Measurements from ENCODE around the gene LCN10.
"Not testable (repeated sequence)": the region's sequence is repeated elsewhere in the genome, so short reads cannot be mapped to it uniquely, and the experiment has no call there.

LCN10 gene

GRCh38 chr9:136742591-136743391 lies at the start of gene LCN10:
LCN10 (minus strand) TSS chr9:136742940; CDS start chr9:136742903, 37 bp downstream.
- peak in 2 of 3 experiments; percentile 77 to 87 for DNase-seq

DNA sequence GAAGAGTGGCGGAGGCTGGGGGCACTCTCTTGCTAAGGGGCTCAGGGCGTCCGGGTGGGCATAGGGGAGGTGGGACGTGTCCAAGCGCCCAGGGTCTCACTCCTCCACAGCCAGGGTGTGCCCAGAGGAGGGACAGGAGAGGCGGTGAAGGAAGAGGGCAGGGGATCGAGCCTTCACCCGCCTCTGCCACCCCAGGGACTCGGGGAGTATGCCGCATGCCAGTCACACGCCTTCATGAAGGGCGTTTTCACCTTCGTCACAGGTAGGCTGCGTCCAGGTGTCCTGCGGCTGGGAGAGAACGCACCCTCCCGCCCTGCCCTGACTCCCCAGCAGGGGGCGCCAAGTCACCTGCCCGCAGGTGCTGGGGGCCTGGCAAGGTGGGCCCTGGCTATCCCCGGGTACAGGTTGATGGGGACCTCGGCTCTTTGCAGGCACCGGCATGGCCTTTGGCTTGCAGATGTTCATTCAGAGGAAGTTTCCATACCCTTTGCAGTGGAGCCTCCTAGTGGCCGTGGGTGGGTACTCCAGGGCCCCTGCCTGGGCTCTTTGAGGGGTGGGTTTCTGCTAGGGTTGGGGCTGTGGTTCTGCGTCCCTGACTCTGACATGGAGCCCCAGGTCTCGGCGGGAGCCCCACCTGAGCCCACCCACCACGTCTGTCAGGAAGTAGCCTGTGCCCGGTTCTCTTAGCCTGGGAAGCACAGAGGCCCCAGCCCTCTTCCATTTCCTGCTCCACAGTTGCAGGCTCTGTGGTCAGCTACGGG lies 49.0 kb upstream of the LCN10 start:
- peak; percentile 36 to 87 (median 86) for DNase-seq

- peak; percentile 97 to 100 (median 99) for DNase-seq
These were observed 48.1 kb upstream of the LCN10 start, which contains the start of gene TMEM141 for GRCh38 chr9:136790640-136791515. TMEM141 (plus strand) TSS chr9:136791344; CDS start chr9:136791371, 27 bp downstream.

- no peak for DNase-seq
These were observed 46.8 kb upstream of the LCN10 start for GRCh38 chr9:136789523-136789937.

GRCh38 chr9:136788644-136789522 lies 46.1 kb upstream of the LCN10 start:
- peak in 1 of 3 experiments; percentile 30 for DNase-seq

DNA sequence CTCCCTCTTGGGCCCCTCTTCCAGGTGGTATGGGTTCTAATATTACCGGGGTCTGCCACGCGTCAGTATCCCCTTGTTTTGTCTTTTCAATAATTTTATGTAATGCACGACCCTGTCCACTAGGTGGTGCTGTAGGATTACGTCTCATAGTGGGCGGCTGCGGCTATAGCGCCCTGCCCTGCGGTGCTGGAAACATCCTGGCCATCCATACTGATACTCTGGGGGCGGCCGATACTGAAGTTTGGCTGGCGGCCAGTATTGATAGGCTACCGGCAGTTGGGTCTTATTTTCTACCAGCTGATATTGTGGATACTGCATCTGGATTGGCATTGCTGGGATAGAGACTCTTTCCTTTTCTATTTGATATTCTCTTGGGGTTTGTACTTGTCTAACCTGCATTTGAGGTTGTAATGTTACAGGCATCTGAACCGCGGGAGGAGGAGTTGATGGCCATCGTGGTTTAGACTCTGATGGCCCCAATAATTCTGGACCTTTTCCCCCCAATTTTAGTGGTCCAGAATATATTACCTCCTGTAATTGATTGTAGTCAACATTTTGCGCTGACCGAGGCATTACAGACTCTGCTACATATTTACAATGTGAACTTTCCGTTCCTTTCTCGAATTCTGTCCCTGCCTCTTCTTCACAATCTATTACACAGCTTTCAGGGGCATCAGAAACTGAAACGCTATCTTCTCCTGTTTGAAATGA lies 45.1 kb upstream of the LCN10 start:
- DNase-seq = peak; percentile 73 to 91 (median 74)

- DNase-seq = peak in 2 of 3 experiments; percentile 15 to 32
These were observed 44.2 kb upstream of the LCN10 start for GRCh38 chr9:136786983-136787382.

DNA sequence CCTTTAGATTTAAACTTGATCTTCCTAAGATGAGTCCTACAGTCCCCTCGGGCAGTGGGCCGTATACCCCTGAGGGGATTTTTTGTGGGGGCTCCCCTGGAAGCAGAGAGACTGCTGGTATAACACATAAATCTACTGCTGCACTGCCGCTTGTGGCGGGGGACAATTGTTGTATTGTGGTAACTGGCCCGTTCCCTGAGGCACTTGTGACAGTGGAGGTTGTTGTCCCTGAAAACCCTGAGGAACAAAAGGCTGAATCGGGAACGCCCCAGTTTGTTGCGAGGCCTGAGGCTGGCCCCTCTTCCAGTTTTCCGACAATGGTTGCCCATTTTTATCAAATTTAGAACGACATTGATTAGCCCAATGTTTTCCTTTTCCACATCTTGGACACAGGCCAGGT lies 43.7 kb upstream of the LCN10 start:
- no peak for DNase-seq

GRCh38 chr9:136785565-136786355 lies 43.0 kb upstream of the LCN10 start:
- not testable (repeated sequence) for DNase-seq

DNA sequence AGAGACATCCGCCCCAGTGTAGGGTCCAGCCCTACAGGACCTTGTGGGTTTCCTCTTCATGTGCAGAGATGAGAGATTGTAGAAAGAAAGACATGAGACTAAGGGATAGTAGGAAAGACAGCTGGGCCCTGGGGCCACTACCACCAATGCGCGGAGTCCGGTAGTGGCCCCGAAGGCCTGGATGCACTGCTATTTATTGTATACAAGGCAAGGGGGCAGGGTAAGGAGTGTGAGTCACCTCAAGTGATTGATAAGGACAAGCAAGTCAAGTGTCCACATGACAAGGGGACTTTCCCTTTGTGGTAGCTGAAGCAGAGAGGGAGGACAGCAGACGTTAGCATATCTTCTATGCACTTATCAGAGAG lies 42.2 kb upstream of the LCN10 start:
- DNase-seq = no peak

DNA sequence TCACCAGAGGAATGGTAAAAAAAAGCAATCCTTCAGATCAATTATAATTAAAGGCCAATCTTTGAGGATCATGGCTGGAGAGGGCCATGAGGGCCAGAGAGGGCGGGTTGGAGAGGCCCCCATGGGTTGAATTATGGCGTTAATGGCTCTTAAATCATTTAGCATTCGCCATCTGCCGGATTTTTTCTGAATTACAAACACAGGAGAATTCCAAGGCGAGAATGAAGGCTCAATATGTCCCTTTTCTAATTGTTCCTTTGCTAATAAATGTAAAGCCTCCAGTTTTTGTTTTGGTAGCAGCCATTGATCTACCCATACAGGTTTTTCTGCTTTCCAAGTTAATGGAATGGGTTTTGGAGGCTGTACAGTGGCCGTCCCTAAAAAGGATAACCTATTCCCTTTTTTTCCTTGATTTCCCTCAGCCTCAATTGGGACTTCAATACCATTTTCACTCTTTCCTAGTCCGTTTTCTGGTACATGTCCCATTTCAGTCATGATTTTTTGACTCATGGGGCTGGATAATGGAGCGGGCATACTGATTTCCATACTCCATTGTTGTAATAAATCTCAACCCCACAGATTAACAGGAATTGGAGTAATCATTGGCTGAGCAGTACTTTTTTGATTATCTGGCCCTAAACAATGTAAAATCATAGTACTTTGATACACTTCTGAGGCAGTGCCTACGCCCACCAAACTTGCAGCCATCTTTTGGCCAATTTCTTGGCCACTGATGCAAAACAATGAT lies 41.7 kb upstream of the LCN10 start:
- DNase-seq = peak in 2 of 3 experiments; percentile 62 to 87

DNA sequence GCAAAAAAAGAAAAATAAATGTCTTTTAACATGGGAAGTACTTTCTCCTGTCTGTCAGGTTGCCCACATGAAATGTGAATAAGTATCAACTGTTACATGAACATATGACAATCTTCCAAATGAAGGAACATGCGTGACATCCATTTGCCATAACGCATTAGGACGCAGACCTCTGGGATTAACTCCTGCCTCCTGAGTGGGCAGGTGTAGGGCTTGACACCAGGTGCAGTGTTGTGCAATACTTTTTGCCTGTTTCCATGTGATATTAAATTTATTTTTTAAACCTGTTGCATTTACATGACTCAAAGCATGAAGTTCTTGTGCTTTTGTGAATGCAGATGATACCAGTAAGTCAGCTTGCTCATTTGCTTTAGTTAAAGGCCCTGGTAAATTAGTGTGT lies 39.7 kb upstream of the LCN10 start:
- no peak for DNase-seq

GRCh38 chr9:136779808-136780207 lies 37.1 kb upstream of the LCN10 start:
- no peak for DNase-seq

DNA sequence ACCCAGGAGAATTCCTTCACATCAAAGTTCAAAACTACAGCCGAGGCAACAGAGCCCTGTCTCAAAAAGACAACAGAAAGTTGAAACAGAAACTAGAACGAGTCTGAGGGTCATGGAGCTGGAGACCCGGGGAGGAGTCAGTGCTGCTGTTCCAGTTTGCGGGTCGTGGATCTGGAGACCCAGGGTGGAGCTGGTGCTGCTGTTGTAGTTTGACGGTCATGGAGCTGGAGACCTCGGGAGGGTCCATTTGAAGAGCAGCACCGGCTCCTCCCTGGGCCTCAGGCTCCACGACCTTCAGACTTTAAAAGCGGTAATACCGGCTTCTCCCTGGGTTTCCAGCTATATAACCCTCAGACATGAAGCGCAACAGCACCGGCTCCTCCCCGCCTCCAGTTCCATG lies 34.6 kb upstream of the LCN10 start:
- DNase-seq = no peak

DNA sequence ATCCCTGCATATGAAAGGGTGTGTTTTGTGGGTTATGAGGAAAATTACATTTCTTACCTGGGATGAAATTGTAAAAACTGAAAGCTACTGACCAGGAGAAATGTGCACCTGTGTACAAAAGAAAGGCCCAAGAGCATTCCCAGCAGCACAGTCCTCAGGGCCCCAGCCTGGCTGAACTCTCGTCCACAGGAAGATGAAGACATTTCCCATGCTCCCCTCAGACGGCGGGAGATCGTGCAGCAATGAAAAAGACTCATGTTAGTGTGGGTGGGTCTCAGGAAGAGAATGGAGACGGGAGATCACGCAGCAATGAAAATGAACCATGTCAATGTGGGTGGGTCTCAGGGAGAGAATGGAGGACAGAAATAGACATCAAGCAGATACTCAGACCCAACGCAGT lies 34.2 kb upstream of the LCN10 start:
- no peak for DNase-seq

DNA sequence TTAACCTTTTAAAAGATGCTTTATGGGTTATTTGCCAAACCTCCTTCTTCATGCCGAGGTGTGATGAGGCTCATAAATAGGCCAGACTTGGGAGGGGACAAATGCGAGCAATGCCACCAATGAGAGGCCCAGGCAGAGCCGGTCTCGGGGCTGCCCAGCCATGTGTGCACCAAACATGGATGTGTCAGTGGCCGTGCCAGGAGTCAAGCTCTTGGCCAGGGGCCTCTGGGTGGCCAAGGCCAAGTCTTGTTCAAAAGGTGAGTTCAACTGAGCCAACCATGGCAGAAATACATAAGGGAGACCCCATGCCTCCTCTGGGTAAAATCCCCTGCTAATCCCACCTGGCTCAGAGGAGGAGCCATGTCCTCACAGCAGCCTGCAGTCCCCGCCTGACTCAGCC lies 32.5 kb upstream of the LCN10 start:
- no peak for DNase-seq

DNA sequence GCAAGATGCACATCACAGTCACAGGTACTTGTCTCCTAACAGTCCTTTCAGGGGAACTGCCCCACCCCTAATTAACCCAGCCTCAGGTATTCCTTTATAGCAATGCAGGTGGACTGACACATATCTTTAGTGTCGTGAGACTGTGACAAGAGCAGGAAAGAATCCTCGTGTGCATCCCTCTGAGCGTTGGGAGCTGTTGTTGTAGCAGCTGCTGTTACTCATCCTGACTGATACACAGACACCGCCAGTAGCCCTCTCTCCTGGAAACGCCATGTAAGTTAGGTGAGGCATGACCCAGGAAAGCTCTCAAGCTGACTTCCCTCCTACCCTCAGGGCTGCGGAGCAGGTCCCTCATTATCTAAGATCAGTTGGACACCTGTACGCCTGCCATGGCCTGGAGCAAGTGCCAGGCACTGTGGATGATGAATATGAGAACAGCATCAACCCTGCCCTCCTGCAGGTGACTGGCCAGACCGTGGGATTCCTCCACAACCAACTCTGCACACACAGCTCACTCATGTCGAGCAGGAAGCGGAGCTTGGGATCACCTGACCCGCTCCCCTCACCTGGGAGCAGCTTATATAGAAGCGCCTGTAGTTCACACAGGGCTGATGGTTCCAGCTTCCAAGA lies 31.8 kb upstream of the LCN10 start:
- DNase-seq = no peak

DNA sequence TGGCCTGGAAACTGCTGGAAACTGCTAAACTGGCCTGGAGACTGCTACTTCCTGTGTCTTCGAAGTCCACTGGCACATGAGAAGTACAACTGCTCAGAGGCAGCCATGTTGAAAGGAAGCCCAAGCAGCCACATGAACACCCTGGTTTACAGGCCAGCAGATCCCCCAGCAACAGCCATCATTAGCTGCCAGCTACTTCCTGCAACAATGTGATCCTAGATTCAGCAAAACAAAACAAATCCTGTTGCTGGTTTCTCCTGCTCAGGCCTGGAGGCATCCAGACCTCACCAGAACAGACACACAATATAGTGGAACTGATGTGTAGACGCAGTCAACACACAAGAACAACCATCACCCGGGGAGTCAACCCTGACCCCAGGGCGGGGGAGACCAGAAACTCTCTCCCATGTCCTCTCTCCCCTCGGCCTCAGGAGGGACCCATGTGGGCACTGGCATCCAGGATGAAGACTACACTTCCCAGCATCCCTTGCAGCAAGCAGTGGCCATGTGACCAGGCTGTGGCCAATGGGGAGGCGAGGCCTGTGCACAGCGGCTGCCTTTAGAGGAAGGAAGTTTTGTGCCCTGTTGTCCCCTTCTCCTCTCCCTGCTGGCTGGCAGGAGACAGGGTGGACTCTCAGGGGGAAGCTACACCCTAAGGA lies 30.8 kb upstream of the LCN10 start:
- DNase-seq = no peak
